Gastroesophageal sphincter (tissue), 3 donors: Measurements from ENCODE around the gene YKT6.

Experiments
- EP300 ChIP-seq: sonication (generic); formaldehyde crosslinking; IDR thresholded peaks from one replicate; pipeline ENCODE4 v1.6.1; 2017; ENCODE audit warnings: antibody characterized with exemption, mild to moderate bottlenecking
- POLR2A ChIP-seq, 2 donors: fragments of 450-650 bp; IDR thresholded peaks; one replicate each; pipeline ENCODE4 v1.6.1; 2017; ENCODE audit warnings: antibody characterized with exemption in 2 of 2, mild to moderate bottlenecking in 2 of 2, moderate library complexity in 1 of 2
- POLR2AphosphoS5 ChIP-seq: sonication (generic); formaldehyde crosslinking; IDR thresholded peaks from one replicate; pipeline ENCODE4 v1.6.1; 2017; ENCODE audit warnings: antibody characterized with exemption
- TF ChIP-seq, protein P1 (sequence below), 4 experiments: fragments of 200-600 bp in 2 of 4; fragments of 450-650 bp in 2 of 4; sonication (generic) in 1 of 4; IDR thresholded peaks; one replicate each; pipeline ENCODE4 v1.5.1; 2017 to 2019; ENCODE audit warnings: antibody characterized with exemption in 4 of 4, mild to moderate bottlenecking in 2 of 4, moderate library complexity in 2 of 4

DNA sequence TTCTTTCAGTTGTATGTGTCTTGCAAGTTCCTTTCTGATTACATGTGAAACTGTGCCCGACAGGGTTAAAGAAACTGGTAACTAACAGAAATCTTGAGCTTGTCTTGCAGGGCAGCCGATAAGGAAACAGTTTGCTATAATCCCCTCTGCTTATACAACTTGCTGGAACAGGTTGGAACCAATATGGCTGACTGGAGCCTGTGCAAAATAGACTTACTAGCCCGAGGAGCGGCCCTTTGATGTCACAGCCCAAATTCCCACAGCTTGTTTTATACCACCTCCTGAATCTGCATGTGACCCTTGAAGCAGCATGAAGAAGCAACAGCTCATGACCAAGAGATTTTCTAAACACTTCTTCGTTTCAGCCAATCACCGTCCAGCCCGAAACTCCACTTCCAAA is 3.3 kb upstream of the YKT6 start:
- TF ChIP-seq, protein P1, sequence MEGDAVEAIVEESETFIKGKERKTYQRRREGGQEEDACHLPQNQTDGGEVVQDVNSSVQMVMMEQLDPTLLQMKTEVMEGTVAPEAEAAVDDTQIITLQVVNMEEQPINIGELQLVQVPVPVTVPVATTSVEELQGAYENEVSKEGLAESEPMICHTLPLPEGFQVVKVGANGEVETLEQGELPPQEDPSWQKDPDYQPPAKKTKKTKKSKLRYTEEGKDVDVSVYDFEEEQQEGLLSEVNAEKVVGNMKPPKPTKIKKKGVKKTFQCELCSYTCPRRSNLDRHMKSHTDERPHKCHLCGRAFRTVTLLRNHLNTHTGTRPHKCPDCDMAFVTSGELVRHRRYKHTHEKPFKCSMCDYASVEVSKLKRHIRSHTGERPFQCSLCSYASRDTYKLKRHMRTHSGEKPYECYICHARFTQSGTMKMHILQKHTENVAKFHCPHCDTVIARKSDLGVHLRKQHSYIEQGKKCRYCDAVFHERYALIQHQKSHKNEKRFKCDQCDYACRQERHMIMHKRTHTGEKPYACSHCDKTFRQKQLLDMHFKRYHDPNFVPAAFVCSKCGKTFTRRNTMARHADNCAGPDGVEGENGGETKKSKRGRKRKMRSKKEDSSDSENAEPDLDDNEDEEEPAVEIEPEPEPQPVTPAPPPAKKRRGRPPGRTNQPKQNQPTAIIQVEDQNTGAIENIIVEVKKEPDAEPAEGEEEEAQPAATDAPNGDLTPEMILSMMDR (IDR thresholded peaks at IDR 0.05): no peak
- TF ChIP-seq EP300 (no peak), POLR2A (IDR thresholded peaks at IDR 0.05) (no peak), POLR2AphosphoS5 (no peak)
